ENCODE results near the gene CRIP3. TPM values are rescaled to one million over a fixed set of nuclear protein-coding genes. Genes with fewer than 3 reads are reported as not detected.
A peak's percentile ranks its signal among the peaks of the same experiment; 100 is the strongest.

Gene CRIP3
- total and polyA plus RNA-seq, 10 donors, result 6.4 to 36.5 (median 8.6) TPM

- intact Hi-C loops (cut with DNase I; ENCODE audit: low total_unique reads), result no loop called here
- no peak for DNase-seq
- H3K27me3 ChIP-seq (replicated peaks in 1 of 7), result no peaks in the 10 kb centered on the region
- no peak overlapping the region for H3K27ac ChIP-seq
- H3K9me3 ChIP-seq, result no peaks in the 10 kb centered on the region
- no peak overlapping the region for H3K4me3 ChIP-seq
- H3K36me3 ChIP-seq, result peaks cover 0 to 49% (median 25%) of the 10 kb centered on the region in 6 donors
- 85 to 92% (median 91%) methylated on average over 3 of the region's 3 CpGs for WGBS, 5 donors
- TF ChIP-seq POLR2AphosphoS5 (IDR thresholded peaks at IDR 0.05) (no peak), POLR2A (IDR thresholded peaks at IDR 0.05) (no peak), CTCF (IDR thresholded peaks at IDR 0.05 in 8 of 11, conservative IDR thresholded peaks at IDR 0.05 in 3 of 11) (no peak)
- H3K4me1 ChIP-seq, result peaks cover 0 to 57% (median 12%) of the 10 kb centered on the region in 6 donors
Measured at GRCh38 chr6:43335469-43335868, 26.8 kb upstream of the CRIP3 start.

GRCh38 chr6:43334466-43335095 is 26.0 kb upstream of the CRIP3 start:
- H3K36me3 ChIP-seq, result peaks cover 0 to 40% (median 16%) of the 10 kb centered on the region in 6 donors
- H3K27me3 ChIP-seq (replicated peaks in 1 of 7), result no peaks in the 10 kb centered on the region
- DNase-seq, result no peak
- peaks cover 0 to 56% (median 12%) of the 10 kb centered on the region in 6 donors for H3K4me1 ChIP-seq
- intact Hi-C loops (cut with DNase I; ENCODE audit: low total_unique reads), result no loop called here
- no peak overlapping the region for H3K4me3 ChIP-seq
- H3K27ac ChIP-seq, result peak overlapping the region in 1 of 8 donors; percentile 5
- WGBS, 5 donors, result 35 to 47% (median 36%) methylated on average over 2 of the region's 2 CpGs
- H3K9me3 ChIP-seq, result no peaks in the 10 kb centered on the region
- no peak for TF ChIP-seq POLR2AphosphoS5 (IDR thresholded peaks at IDR 0.05)
- TF ChIP-seq CTCF (IDR thresholded peaks at IDR 0.05 in 8 of 11, conservative IDR thresholded peaks at IDR 0.05 in 3 of 11), result peak in 8 of 11 experiments; percentile 15 to 50 (median 41)
- TF ChIP-seq POLR2A (IDR thresholded peaks at IDR 0.05), result no peak

- intact Hi-C loops (cut with DNase I; ENCODE audit: low total_unique reads), result no loop called here
- Histone ChIP-seq H3K27me3 (replicated peaks in 1 of 7) (no peaks in the 10 kb centered on the region), H3K4me1 (peaks cover 0 to 36% (median 10%) of the 10 kb centered on the region in 6 donors), H3K4me3 (no peak overlapping the region), H3K9me3 (no peaks in the 10 kb centered on the region), H3K27ac (peak overlapping the region in 3 of 8 donors; percentile 33 to 46 (median 41)), H3K36me3 (peaks cover 0 to 28% (median 0%) of the 10 kb centered on the region in 6 donors)
- DNase-seq, result no peak
- no peak for TF ChIP-seq CTCF (IDR thresholded peaks at IDR 0.05 in 8 of 11, conservative IDR thresholded peaks at IDR 0.05 in 3 of 11)
- no peak for TF ChIP-seq POLR2AphosphoS5 (IDR thresholded peaks at IDR 0.05)
- TF ChIP-seq POLR2A (IDR thresholded peaks at IDR 0.05), result no peak
- 33 to 47% (median 43%) methylated on average over 4 of the region's 4 CpGs for WGBS, 5 donors
Measured at GRCh38 chr6:43331891-43332290, 23.3 kb upstream of the CRIP3 start.

GRCh38 chr6:43331470-43331869 is 22.8 kb upstream of the CRIP3 start:
- intact Hi-C loops (cut with DNase I; ENCODE audit: low total_unique reads), result no loop called here
- 22 to 64% (median 44%) methylated on average over 1 of the region's 1 CpG for WGBS, 5 donors
- Histone ChIP-seq H3K9me3 (no peaks in the 10 kb centered on the region), H3K4me1 (peaks cover 0 to 36% (median 10%) of the 10 kb centered on the region in 6 donors), H3K27me3 (replicated peaks in 1 of 7) (no peaks in the 10 kb centered on the region), H3K4me3 (no peak overlapping the region), H3K36me3 (peaks cover 0 to 28% (median 0%) of the 10 kb centered on the region in 6 donors), H3K27ac (peak overlapping the region in 3 of 8 donors; percentile 33 to 46 (median 41))
- DNase-seq, result no peak
- TF ChIP-seq CTCF (IDR thresholded peaks at IDR 0.05 in 8 of 11, conservative IDR thresholded peaks at IDR 0.05 in 3 of 11) (no peak), POLR2A (IDR thresholded peaks at IDR 0.05) (no peak), POLR2AphosphoS5 (IDR thresholded peaks at IDR 0.05) (no peak)
